ENCODE results near the gene BTBD8.

DNA sequence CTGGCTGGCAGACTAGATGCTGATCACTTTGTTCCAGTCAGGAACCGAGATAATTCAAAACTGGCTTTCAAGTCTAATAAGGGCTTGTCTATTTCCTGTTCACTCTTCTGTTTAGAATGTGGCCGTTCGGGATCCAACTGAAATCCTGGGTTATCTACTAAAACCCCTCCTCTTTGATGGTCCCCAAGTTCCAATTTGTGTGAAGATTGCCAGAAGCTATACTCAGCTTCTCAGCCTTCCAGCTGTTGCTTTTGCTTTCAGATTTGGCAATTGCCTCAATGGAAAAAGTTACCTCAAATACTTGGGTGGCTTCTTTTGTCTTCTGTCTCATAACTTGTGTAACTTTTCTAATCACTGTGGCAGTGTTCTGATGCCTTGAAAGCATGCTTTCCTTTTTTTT lies 43.7 kb downstream of the BTBD8 start:
- TF ChIP-seq EZH2 (IDR thresholded peaks at IDR 0.05; ENCODE audit: low read length, unreplicated experiment), result no peak
- TF ChIP-seq, protein P1, sequence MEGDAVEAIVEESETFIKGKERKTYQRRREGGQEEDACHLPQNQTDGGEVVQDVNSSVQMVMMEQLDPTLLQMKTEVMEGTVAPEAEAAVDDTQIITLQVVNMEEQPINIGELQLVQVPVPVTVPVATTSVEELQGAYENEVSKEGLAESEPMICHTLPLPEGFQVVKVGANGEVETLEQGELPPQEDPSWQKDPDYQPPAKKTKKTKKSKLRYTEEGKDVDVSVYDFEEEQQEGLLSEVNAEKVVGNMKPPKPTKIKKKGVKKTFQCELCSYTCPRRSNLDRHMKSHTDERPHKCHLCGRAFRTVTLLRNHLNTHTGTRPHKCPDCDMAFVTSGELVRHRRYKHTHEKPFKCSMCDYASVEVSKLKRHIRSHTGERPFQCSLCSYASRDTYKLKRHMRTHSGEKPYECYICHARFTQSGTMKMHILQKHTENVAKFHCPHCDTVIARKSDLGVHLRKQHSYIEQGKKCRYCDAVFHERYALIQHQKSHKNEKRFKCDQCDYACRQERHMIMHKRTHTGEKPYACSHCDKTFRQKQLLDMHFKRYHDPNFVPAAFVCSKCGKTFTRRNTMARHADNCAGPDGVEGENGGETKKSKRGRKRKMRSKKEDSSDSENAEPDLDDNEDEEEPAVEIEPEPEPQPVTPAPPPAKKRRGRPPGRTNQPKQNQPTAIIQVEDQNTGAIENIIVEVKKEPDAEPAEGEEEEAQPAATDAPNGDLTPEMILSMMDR (conservative IDR thresholded peaks at IDR 0.05; ENCODE audit: low read depth, low read length), result no peak
- no peak for TF ChIP-seq EZH2phosphoT487 (IDR thresholded peaks at IDR 0.05; ENCODE audit: borderline replicate concordance, low read length)
